Endothelial cell of umbilical vein (primary cell): ENCODE measurements around the gene PDE3A. TPM values are rescaled to one million over a fixed set of nuclear protein-coding genes. Genes with fewer than 3 reads are reported as not detected.

Source experiments
- BruUV-seq: library from RNA; stranded (reverse); fragments of 400-500 nt; replicated peaks from 2 replicates; lab custom pipeline; 2021; lab: Mats Ljungman, UMichigan
- CTCF ChIA-PET: fragments of 300-600, 350-600 bp; sonication (Branson Sonifier 250); formaldehyde crosslinking; loops from one replicate; lab custom pipeline; 2021; ENCODE audit warnings: antibody characterized with exemption, inconsistent platforms; lab: Charles Lee
- POLR2A ChIA-PET: fragments of 300-600, 350-600 bp; sonication (Branson Sonifier 250); formaldehyde crosslinking; loops from one replicate; lab custom pipeline; 2021; ENCODE audit warnings: antibody characterized with exemption, inconsistent platforms; lab: Charles Lee
- DNase-seq: peaks from one replicate; pipeline ENCODE4 v3.0.0-alpha.2; 2011; ENCODE audit warnings: low read depth, low spot score
- FAIRE-seq: peaks from 2 replicates; lab custom pipeline; 2011; peaks lifted over from hg19 to GRCh38; lab: Jason Lieb, UNC
- H2AFZ ChIP-seq: 2 replicates; pipeline ENCODE4 v1.6.0; 2012; ENCODE audit warnings: low read depth, low read length, control low read depth, inconsistent platforms
- H3K27ac ChIP-seq: 2 replicates; pipeline ENCODE4 v1.5.1; 2011; ENCODE audit warnings: low read depth, mild to moderate bottlenecking, control low read depth, low read length, moderate library complexity; ENCODE audit not compliant: insufficient read depth
- H3K27me3 ChIP-seq, 2 experiments: 2 replicates each; pipeline versions ENCODE4 v1.6.0 to v1.6.1; 2011; ENCODE audit warnings: low read length in 2 of 2, mixed read lengths in 1 of 2; ENCODE audit not compliant: control insufficient read depth in 2 of 2, insufficient read depth in 2 of 2
- H3K36me3 ChIP-seq, 2 experiments: 2 replicates in 1 of 2; 3 replicates in 1 of 2; pipeline ENCODE4 v1.5.1; 2011; ENCODE audit warnings: low read length in 2 of 2, mild to moderate bottlenecking in 1 of 2, moderate library complexity in 1 of 2; ENCODE audit not compliant: control insufficient read depth in 2 of 2, insufficient read depth in 2 of 2; ENCODE audit errors: extremely low read depth in 1 of 2
- H3K4me1 ChIP-seq: 3 replicates; pipeline ENCODE4 v1.5.1; 2011; ENCODE audit warnings: mild to moderate bottlenecking, low read length; ENCODE audit not compliant: control insufficient read depth, insufficient read depth; ENCODE audit errors: extremely low read depth
- H3K4me2 ChIP-seq: 2 replicates; pipeline ENCODE4 v1.6.1; 2011; ENCODE audit warnings: low read length, control low read depth, mixed read lengths; ENCODE audit not compliant: insufficient read depth
- H3K4me3 ChIP-seq, 3 experiments: fragments of 200-600 bp in 1 of 3; sonication (generic), shearing (Covaris generic) in 1 of 3; replicated peaks in 1 of 3; 2 replicates each; pipeline ENCODE4 v1.5.1; 2011 to 2016; ENCODE audit warnings: control low read depth in 3 of 3, low read length in 3 of 3, mild to moderate bottlenecking in 2 of 3, inconsistent platforms in 1 of 3, low read depth in 1 of 3, moderate library complexity in 1 of 3; ENCODE audit not compliant: insufficient read depth in 1 of 3
- H3K79me2 ChIP-seq: 2 replicates; pipeline ENCODE4 v1.6.0; 2012; ENCODE audit warnings: low read length, inconsistent platforms; ENCODE audit not compliant: control insufficient read depth, insufficient read depth
- H3K9ac ChIP-seq: replicated peaks from 2 replicates; pipeline ENCODE3; 2011; ENCODE audit warnings: low read length, control low read depth; ENCODE audit not compliant: insufficient read depth; ENCODE audit errors: extremely low read depth
- H3K9me1 ChIP-seq: replicated peaks from 3 replicates; pipeline ENCODE4 v1.6.0; 2011; ENCODE audit warnings: mild to moderate bottlenecking, low read length; ENCODE audit not compliant: control insufficient read depth, insufficient read depth; ENCODE audit errors: extremely low read depth
- H3K9me3 ChIP-seq: replicated peaks from 2 replicates; pipeline ENCODE4 v1.5.1; 2012; ENCODE audit warnings: low read length, inconsistent platforms; ENCODE audit not compliant: control insufficient read depth, insufficient read depth
- H4K20me1 ChIP-seq: replicated peaks from 2 replicates; pipeline ENCODE3; 2011; ENCODE audit warnings: mild to moderate bottlenecking, low read length; ENCODE audit not compliant: control insufficient read depth, insufficient read depth; ENCODE audit errors: extremely low read depth
- EZH2 ChIP-seq: IDR thresholded peaks from 2 replicates; pipeline ENCODE4 v1.6.1; 2012; ENCODE audit warnings: borderline replicate concordance, low read depth, mild to moderate bottlenecking, moderate library complexity, low read length, inconsistent platforms; ENCODE audit not compliant: severe bottlenecking
- FOS ChIP-seq: IDR thresholded peaks from 2 replicates; pipeline ENCODE4 v1.6.1; 2011; ENCODE audit warnings: mild to moderate bottlenecking, low read length, moderate library complexity, borderline replicate concordance; ENCODE audit not compliant: insufficient read depth
- GATA2 ChIP-seq: IDR thresholded peaks from 2 replicates; pipeline ENCODE4 v1.7.0; 2011; ENCODE audit warnings: low read depth, mild to moderate bottlenecking, moderate library complexity, mixed read lengths, low read length; ENCODE audit not compliant: insufficient read length, insufficient read depth
- JUN ChIP-seq: IDR thresholded peaks from 2 replicates; pipeline ENCODE4 v1.6.1; 2011; ENCODE audit warnings: borderline replicate concordance, low read depth; ENCODE audit not compliant: insufficient read length, insufficient read depth
- MYC ChIP-seq: IDR thresholded peaks from one replicate; pipeline ENCODE4 v1.6.1; 2011; ENCODE audit warnings: mild to moderate bottlenecking, low read depth, low read length
- POLR2A ChIP-seq: IDR thresholded peaks from 2 replicates; pipeline ENCODE4 v1.6.1; 2012; ENCODE audit warnings: low read depth, mild to moderate bottlenecking, control low read depth, low read length
- POLR2AphosphoS5 ChIP-seq: IDR thresholded peaks from 2 replicates; pipeline ENCODE4 v1.6.1; 2012; ENCODE audit warnings: low read depth, mild to moderate bottlenecking, control low read depth, low read length, moderate library complexity; ENCODE audit not compliant: insufficient read depth
- dilution Hi-C: fragments of 300-500 bp; cut with MboI; formaldehyde crosslinking; loops from one replicate; pipeline ENCODE4 v1.15.0; 2019; ENCODE audit warnings: low sequenced_read_pairs; ENCODE audit not compliant: extremely low pct_ligation_motif_present
- intact Hi-C: fragments of 100-400 bp; cut with micrococcal nuclease; formaldehyde crosslinking; loops from one replicate; pipeline ENCODE4 v1.10.0; 2022
- polyA plus RNA-seq, 4 experiments: library from polyadenylated mRNA; depleted of rRNA in 3 of 4; stranded (reverse) in 3 of 4; unstranded in 1 of 4; fragments of >200 nt; gene quantifications; 2 replicates each; pipeline versions ENCODE4 v1.2.1 to v1.2.3, GENCODE V29; 2011 to 2012; ENCODE audit warnings: missing spikeins in 1 of 4
- total RNA-seq: library from RNA; stranded (reverse); gene quantifications from 2 replicates; pipeline ENCODE4 v1.2.3, GENCODE V29; 2021
- TF ChIP-seq, protein P1 (sequence below), 2 donors: IDR thresholded peaks; 1 replicate in 1 of 2; 2 replicates in 1 of 2; pipeline ENCODE4 v1.5.1; 2011; ENCODE audit warnings: low read length in 2 of 2, mild to moderate bottlenecking in 2 of 2, moderate library complexity in 2 of 2, control low read depth in 1 of 2, inconsistent platforms in 1 of 2, low read depth in 1 of 2; ENCODE audit not compliant: insufficient read depth in 1 of 2; ENCODE audit errors: extremely low read depth in 1 of 2
- TF ChIP-seq, protein P2 (sequence below): IDR thresholded peaks from 2 replicates; pipeline ENCODE4 v1.6.1; 2011; ENCODE audit not compliant: insufficient read depth, insufficient read length

Gene PDE3A
- total and polyA plus RNA-seq, 2 donors (not counting 3 experiments of a cell fraction or from before 2014, with no cell fraction given) = 14.0 to 27.4 TPM

DNA sequence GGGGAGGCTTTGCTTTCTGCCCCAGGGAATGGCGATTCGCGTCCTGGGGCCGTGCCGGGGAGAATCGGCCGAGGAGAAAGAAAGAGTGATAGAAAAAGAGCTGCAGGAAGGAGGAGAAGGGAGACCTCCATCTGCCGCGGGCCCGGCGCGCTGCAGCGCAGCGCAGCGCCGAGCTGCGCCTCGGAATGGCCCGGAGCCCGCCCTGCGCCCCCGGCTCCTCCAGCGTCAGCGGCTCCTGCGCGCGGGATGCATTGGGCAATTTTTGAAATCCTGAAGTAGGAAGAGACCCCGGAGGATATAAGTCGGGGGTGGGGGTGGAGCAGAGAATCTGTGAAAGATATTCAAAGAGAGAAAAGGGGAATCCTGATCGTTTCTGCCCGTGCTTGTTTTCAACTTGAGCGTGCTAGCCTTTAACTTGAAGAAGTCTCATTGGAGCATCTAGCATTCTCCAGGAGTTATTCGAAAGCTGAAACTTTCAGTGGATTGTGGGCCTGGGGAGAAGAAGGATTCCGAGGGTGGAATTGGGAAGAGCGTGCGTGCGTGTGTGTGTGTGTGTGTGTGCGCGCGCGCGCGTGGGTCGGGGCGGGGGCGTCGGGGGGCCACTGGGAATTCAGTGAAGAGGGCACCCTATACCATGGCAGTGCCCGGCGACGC is 441 bp downstream of the PDE3A start:
- Histone ChIP-seq H3K27me3 (no peaks in the 10 kb centered on the region), H3K9me3 (no peaks in the 10 kb centered on the region), H3K4me1 (peaks cover 22% of the 10 kb centered on the region), H3K79me2 (peaks cover 43% of the 10 kb centered on the region), H3K36me3 (no peaks in the 10 kb centered on the region), H3K27ac (peak overlapping the region; percentile 75), H4K20me1 (no peaks in the 10 kb centered on the region), H3K4me2 (peak overlapping the region; percentile 99), H3K4me3 (peak overlapping the region; percentile 87 to 99 (median 97)), H3K9me1 (no peaks in the 10 kb centered on the region), H3K9ac (peak overlapping the region; percentile 90), H2AFZ (peak overlapping the region; percentile 88)
- dilution Hi-C loops (no loop called here), intact Hi-C loops (loop anchor here (1.0 to 2.0 kb wide), 7 partner anchors 18 to 792 kb away; no protein-coding TSS in a partner anchor)
- ChIA-PET CTCF (interaction anchor here (0.7 to 3.5 kb wide), 17 partner anchors 8 to 861 kb away, joined by 3 to 22 read pairs (median 3); no protein-coding TSS in a partner anchor), POLR2A (interaction anchor here (0.7 to 0.9 kb wide), 2 partner anchors 338 to 590 kb away, joined by 3 to 5 read pairs; no protein-coding TSS in a partner anchor)
- DNase-seq (peak; percentile 63), FAIRE-seq (no peak)
- TF ChIP-seq, protein P1, sequence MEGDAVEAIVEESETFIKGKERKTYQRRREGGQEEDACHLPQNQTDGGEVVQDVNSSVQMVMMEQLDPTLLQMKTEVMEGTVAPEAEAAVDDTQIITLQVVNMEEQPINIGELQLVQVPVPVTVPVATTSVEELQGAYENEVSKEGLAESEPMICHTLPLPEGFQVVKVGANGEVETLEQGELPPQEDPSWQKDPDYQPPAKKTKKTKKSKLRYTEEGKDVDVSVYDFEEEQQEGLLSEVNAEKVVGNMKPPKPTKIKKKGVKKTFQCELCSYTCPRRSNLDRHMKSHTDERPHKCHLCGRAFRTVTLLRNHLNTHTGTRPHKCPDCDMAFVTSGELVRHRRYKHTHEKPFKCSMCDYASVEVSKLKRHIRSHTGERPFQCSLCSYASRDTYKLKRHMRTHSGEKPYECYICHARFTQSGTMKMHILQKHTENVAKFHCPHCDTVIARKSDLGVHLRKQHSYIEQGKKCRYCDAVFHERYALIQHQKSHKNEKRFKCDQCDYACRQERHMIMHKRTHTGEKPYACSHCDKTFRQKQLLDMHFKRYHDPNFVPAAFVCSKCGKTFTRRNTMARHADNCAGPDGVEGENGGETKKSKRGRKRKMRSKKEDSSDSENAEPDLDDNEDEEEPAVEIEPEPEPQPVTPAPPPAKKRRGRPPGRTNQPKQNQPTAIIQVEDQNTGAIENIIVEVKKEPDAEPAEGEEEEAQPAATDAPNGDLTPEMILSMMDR (IDR thresholded peaks at IDR 0.05; ENCODE audit: extremely low read depth in 1 of 2, insufficient read depth in 1 of 2, low read depth in 1 of 2, low read length in 2 of 2) = no peak
- TF ChIP-seq POLR2A (no peak), MYC (no peak), GATA2 (no peak), JUN (no peak), EZH2 (no peak), POLR2AphosphoS5 (no peak), FOS (no peak)
- TF ChIP-seq, protein P2, sequence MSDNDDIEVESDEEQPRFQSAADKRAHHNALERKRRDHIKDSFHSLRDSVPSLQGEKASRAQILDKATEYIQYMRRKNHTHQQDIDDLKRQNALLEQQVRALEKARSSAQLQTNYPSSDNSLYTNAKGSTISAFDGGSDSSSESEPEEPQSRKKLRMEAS = no peak
- BruUV-seq = TSS peak; percentile 65
